Ovary (tissue), 3 donors: ENCODE data around the gene TPST2.
"Not testable (repeated sequence)": the region's sequence is repeated elsewhere in the genome, so short reads cannot be mapped to it uniquely, and the experiment has no call there.

Source experiments
- CTCF ChIP-seq, 3 donors: fragments of 450-650 bp in 2 of 3; fragments of 200-600 bp in 1 of 3; IDR thresholded peaks; one replicate each; pipeline versions ENCODE4 v1.5.1 to v1.8.0; 2016 to 2022; ENCODE audit warnings: antibody characterized with exemption in 3 of 3, mild to moderate bottlenecking in 1 of 3
- POLR2A ChIP-seq: fragments of 450-650 bp; IDR thresholded peaks from one replicate; pipeline ENCODE4 v1.6.1; 2017; ENCODE audit warnings: antibody characterized with exemption, mild to moderate bottlenecking, moderate library complexity
- donor health status: DM: no; HTN: no; CAD: no.

DNA sequence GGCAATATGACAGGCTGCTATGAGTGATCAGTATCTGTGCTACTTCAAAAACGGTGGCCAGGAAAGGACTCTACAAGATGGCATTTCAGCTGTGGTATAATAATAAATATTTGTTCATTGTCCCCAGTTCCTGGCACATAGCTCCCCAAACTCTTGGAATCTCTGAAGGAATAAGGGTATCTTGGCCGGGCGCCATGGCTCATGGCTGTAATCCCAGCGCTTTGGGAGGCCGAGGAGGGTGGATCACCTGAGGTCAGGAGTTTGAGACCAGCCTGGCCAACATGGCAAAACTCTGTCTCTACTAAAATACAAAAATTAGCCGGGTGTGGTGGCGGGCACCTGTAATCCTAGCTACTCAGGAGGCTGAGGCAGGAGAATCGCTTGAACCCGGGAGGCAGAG lies 61.4 kb downstream of the TPST2 start:
- not testable (repeated sequence) for TF ChIP-seq CTCF (IDR thresholded peaks at IDR 0.05); POLR2A
